22Rv1 (cell line): ENCODE data around the gene DOCK10.
"Not testable (repeated sequence)": the region's sequence is repeated elsewhere in the genome, so short reads cannot be mapped to it uniquely, and the experiment has no call there.

ENCODE experiments used
- H3K27ac ChIP-seq: fragments of 450-650 bp; 2 replicates; pipeline ENCODE4 v1.5.1; 2017
- CTCF ChIP-seq: fragments of 450-650 bp; IDR thresholded peaks from 2 replicates; pipeline ENCODE4 v1.5.1; 2017; ENCODE audit warnings: mild to moderate bottlenecking
- ZFX ChIP-seq: fragments of 450-650 bp; IDR thresholded peaks from 2 replicates; pipeline ENCODE4 v1.6.1; 2017; ENCODE audit warnings: antibody characterized with exemption, borderline replicate concordance

DOCK10 gene

GRCh38 chr2:224948005-224948404 lies 94.3 kb downstream of the DOCK10 start:
- H3K27ac ChIP-seq, result no peak overlapping the region
- TF ChIP-seq ZFX (no peak), CTCF (no peak)

- TF ChIP-seq CTCF, result no peak
- no peak for TF ChIP-seq ZFX
- no peak overlapping the region for H3K27ac ChIP-seq
Observed at GRCh38 chr2:224947566-224947965, 94.7 kb downstream of the DOCK10 start.

GRCh38 chr2:224946895-224947294 lies 95.4 kb downstream of the DOCK10 start:
- H3K27ac ChIP-seq, result no peak overlapping the region
- TF ChIP-seq CTCF (no peak), ZFX (no peak)

GRCh38 chr2:224944707-224945547 lies 97.3 kb downstream of the DOCK10 start:
- H3K27ac ChIP-seq, result no peak overlapping the region
- TF ChIP-seq ZFX, result no peak
- TF ChIP-seq CTCF, result no peak

GRCh38 chr2:224943601-224944041 lies 98.6 kb downstream of the DOCK10 start:
- not testable (repeated sequence) for H3K27ac ChIP-seq

GRCh38 chr2:224941960-224942359 lies 100.3 kb downstream of the DOCK10 start:
- no peak overlapping the region for H3K27ac ChIP-seq
- TF ChIP-seq ZFX (no peak), CTCF (no peak)

- TF ChIP-seq CTCF (no peak), ZFX (no peak)
- H3K27ac ChIP-seq, result no peak overlapping the region
Observed at GRCh38 chr2:224940618-224941017, 101.7 kb downstream of the DOCK10 start.
